ENCODE measurements around the gene FHL3. TPM values are rescaled to one million over a fixed set of nuclear protein-coding genes. Genes with fewer than 3 reads are reported as not detected.

The FHL3 gene, protein sequence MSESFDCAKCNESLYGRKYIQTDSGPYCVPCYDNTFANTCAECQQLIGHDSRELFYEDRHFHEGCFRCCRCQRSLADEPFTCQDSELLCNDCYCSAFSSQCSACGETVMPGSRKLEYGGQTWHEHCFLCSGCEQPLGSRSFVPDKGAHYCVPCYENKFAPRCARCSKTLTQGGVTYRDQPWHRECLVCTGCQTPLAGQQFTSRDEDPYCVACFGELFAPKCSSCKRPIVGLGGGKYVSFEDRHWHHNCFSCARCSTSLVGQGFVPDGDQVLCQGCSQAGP
- 20.0 TPM for total RNA-seq (ENCODE audit: unreplicated experiment)
- long read RNA-seq, transcript FHL3-201 (6 exons, 1,647 nt) = major isoform, 9 of 16 reads
- long read RNA-seq, partial matches to known transcripts = 1 of 16 reads
- long read RNA-seq, other reads (novel, unspliced or antisense) = 4 of 16 reads

GRCh38 chr1:38005195-38006007 is at the start of gene FHL3:
Gene FHL3 (minus strand): TSS chr1:38005514. CDS start chr1:37999412, 6,102 bp downstream.
- H3K9me3 Mint-ChIP-seq (ENCODE audit: unreplicated experiment) = peaks cover 3% of the 10 kb centered on the region
- DNase-seq = peak; percentile 70
- peaks cover 13% of the 10 kb centered on the region for H3K4me1 Mint-ChIP-seq (ENCODE audit: low read depth, unreplicated experiment)
- TF ChIP-seq CTCF (IDR thresholded peaks at IDR 0.05; ENCODE audit: partially characterized antibody, unreplicated experiment) = no peak
- no peaks in the 10 kb centered on the region for H3K36me3 Mint-ChIP-seq (ENCODE audit: unreplicated experiment)
- peak within 1 kb of the TSS; percentile 93 for H3K4me3 Mint-ChIP-seq (ENCODE audit: unreplicated experiment)
- peak within 1 kb of the TSS; percentile 35 for H3K27ac Mint-ChIP-seq (ENCODE audit: unreplicated experiment)
- H3K27me3 Mint-ChIP-seq (ENCODE audit: unreplicated experiment) = peaks cover 4% of the 10 kb centered on the region

DNA sequence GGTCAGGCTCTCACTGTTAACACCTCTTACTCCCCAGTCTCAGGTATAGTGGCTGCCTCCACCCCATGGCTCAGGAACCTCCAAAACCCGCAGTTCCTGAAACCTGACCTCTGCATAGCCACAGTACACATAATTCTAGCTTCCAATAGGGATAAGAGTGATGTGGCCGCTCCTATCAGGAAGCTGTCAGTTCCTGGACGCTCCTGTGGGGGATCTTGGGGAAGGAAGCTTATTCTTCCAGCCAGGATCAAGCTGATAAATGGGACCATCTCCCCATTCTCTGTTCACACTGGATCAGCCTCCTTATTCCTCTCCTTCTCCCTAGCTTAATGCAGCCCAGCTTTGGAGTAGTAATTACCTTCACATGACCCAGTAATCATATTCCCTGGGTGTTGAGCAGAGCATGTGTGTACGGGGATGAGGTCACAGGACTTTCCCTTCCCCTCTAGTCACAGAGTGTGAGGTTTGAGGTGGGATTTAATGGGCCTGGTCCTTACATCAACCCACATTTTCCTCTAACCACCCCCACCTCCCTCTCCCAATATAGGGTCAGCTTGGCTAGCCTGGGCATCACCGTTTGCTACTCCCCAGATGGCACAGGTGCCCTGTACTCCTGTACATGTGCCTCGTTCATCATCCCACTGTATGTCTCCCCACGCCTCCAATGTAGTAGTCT is 48.2 kb upstream of the FHL3 start:
- TF ChIP-seq CTCF (IDR thresholded peaks at IDR 0.05; ENCODE audit: partially characterized antibody, unreplicated experiment) = no peak
- Mint-ChIP-seq H3K27me3 (ENCODE audit: unreplicated experiment) (peaks cover 10% of the 10 kb centered on the region), H3K4me3 (ENCODE audit: unreplicated experiment) (peak overlapping the region; percentile 17), H3K36me3 (ENCODE audit: unreplicated experiment) (no peaks in the 10 kb centered on the region), H3K9me3 (ENCODE audit: unreplicated experiment) (peaks cover 13% of the 10 kb centered on the region), H3K27ac (ENCODE audit: unreplicated experiment) (no peak overlapping the region), H3K4me1 (ENCODE audit: low read depth, unreplicated experiment) (peaks cover 42% of the 10 kb centered on the region)
- no peak for DNase-seq

GRCh38 chr1:38052750-38053415 is 47.6 kb upstream of the FHL3 start:
- Mint-ChIP-seq H3K27me3 (ENCODE audit: unreplicated experiment) (peaks cover 13% of the 10 kb centered on the region), H3K36me3 (ENCODE audit: unreplicated experiment) (no peaks in the 10 kb centered on the region)

DNA sequence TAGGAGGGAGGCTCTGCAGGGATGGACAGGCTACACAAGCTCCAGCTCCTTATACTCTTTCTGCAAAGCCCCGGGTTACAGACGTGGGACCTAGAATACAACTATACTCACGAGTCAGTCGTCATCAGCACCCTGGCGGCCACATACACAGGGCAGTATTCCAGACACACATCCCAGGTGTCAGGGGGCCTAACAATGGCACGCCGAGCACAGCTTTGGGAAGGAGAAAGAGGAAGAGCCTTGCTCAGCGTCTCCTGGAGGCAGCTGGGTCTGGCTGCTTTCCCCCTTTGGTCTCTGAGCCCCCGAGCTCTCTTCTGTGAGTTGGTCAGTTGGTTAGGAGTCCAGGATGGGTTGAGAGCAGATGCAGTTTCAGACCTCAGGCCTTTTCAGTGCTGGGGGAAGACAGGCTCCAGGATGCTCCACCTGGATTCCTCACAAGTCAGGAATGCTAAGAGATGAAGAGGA is 45.8 kb upstream of the FHL3 start:
- Mint-ChIP-seq H3K4me1 (ENCODE audit: low read depth, unreplicated experiment) (peaks cover 42% of the 10 kb centered on the region), H3K36me3 (ENCODE audit: unreplicated experiment) (no peaks in the 10 kb centered on the region), H3K9me3 (ENCODE audit: unreplicated experiment) (peaks cover 13% of the 10 kb centered on the region), H3K4me3 (ENCODE audit: unreplicated experiment) (peak overlapping the region; percentile 61), H3K27me3 (ENCODE audit: unreplicated experiment) (peaks cover 17% of the 10 kb centered on the region), H3K27ac (ENCODE audit: unreplicated experiment) (peak overlapping the region; percentile 33)
- DNase-seq = no peak
- TF ChIP-seq CTCF (IDR thresholded peaks at IDR 0.05; ENCODE audit: partially characterized antibody, unreplicated experiment) = no peak

More at GRCh38 chr1:38052750-38053415, 47.6 kb upstream of the FHL3 start:
- no peak overlapping the region for H3K27ac Mint-ChIP-seq (ENCODE audit: unreplicated experiment)
- no peak overlapping the region for H3K4me3 Mint-ChIP-seq (ENCODE audit: unreplicated experiment)
- DNase-seq = no peak
- peaks cover 13% of the 10 kb centered on the region for H3K9me3 Mint-ChIP-seq (ENCODE audit: unreplicated experiment)
- no peak for TF ChIP-seq CTCF (IDR thresholded peaks at IDR 0.05; ENCODE audit: partially characterized antibody, unreplicated experiment)
- peaks cover 42% of the 10 kb centered on the region for H3K4me1 Mint-ChIP-seq (ENCODE audit: low read depth, unreplicated experiment)
